OCI-M1 (cell line): Measurements from ENCODE around the gene CCDC154.

Source experiments
- DNase-seq: peaks from one replicate; lab custom pipeline; 2025; lab: John Stamatoyannopoulos, UW

CCDC154 gene

GRCh38 chr16:1435921-1436697 is 8.2 kb downstream of the CCDC154 start:
- DNase-seq = no peak

DNA sequence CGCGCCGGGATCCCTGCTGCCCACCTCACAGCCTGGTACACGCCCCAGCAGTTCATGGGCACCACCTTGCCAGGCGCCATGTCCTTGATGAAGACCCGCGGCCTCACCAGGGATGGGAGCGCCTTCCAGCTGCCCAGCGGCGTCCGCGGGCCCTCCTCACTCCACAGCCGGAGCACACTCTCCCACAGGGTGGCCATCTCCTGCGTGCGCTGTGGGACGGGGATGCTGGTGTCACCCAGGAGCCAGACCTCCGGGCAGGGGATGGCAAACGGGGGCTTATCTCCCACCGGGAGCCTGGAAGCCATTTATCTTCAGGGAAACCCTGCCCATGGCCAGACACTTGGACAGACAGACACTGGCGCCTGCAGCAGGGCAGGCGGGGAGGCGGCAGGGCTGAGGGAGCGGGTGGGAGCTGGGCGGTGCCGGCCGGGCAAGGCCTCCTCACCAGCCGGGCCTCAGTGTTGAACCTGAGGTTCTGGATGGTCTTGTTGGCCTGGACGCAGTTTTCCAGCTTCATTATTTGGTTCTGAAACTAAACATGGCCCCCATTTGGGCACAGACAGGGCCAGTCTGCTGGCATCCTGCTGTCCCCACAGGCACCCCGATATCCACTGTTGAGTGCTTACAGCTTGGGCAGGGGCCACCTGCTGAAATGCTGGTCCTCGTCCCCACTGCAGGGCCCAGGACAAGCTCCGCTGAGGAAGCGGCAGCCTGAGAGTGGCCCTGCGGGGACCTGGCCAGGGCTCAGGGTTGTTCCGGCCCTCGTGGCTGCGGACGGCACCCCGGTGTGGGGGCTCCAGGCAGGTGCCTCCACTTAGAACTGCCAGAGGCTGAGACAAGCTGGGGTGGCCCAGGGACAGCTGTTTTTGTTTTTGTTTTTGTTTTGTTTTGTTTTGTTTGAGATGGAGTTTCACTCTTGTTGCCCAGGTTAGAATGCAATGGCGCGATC is 9.4 kb downstream of the CCDC154 start:
- DNase-seq = no peak

DNA sequence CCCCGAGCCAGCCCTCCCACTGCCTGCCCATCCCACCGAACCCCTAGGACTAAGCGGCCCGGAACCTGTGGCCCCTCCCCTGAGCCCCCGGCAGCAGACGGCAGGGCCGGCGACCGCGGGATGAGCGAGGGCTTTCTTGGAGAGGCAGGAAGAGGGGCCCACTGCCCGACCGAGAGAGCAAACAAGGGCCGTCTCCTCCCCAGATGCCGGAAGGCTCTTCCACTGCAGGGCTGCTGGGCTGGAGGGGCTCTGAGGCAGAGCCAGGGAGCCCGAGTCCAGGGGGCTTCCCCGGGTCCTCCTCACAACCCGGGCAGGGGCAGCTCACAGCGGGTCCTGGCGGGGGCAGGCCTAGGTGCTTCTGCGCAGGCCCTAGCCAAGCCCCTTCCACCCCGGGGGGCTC is 10.6 kb downstream of the CCDC154 start:
- no peak for DNase-seq

- DNase-seq = no peak
Observed at GRCh38 chr16:1433263-1433560, 11.1 kb downstream of the CCDC154 start.

GRCh38 chr16:1432388-1433262 is 11.7 kb downstream of the CCDC154 start:
- no peak for DNase-seq

DNA sequence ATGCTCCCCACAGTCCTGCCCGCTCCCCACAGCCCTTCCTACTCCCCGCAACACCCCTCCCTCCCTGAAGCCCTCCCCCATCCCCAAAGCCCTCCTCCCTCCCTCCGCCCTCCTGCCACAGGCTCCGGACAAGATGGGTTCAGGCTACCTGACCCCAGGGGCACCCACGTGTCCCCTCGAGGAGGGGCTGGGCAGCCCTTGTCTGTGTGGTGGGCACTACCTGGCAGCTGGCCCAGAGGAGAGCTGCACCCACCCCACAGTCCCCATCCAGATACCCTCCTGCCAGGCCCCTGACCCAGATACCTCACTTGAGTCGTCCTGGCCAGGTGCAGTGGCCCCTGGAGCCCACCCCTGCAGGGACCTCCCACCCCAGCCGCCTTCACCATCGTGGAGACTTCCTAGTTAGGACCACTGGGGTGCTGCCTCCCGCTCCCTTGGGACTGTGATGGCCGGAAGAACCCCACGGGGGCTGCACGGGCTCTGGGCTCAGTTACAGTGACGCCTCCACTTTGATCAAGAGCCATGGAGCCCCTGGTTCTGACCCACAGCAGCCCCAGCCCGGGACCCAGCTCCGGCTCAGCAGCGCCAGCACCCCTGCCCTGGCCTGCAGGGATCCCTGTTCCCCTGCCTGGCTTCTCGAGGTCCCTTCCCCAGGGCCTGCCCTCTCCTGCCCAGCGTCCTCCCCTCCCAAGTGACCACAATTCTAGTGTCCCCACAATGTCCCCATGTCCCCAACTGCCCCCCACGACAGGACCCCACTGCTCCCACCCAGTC is 12.7 kb downstream of the CCDC154 start:
- DNase-seq = no peak

DNA sequence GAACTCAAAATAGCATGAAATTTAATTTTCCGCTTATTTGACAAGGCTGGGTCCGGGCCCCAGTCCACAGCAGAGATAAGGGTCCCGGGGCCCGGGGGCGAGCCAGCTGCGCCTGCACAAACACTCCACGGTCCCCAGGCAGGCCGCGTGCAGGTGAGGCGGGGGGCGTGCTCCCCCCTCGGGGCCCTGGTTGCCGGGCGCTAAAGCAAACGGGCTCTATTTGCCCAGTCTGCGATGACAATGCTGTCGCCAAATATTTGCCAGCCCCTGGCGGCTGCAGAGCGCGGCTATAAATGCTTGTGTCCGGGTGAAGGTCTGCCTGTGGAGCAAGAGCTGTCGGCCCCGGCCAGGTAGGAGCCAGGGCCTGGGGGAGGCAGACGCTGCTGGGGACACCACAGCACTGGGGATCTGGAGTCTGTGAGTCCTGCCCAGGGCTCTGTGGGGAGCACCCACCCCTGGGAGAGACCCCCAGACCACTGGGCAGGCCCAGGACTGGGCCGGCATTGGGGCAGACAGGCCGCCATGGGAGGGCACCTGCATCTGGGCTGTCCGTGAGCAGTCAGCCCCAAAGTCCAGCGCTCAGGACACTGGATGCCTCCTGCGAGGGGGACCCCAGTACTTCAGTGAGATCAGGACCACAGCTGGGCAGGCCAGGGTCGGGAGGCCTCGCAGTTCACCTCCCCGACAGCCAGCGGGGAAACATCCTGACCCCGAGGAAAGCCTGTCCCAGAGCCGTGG is 13.4 kb downstream of the CCDC154 start, which contains the start of gene PERCC1:
Gene PERCC1, plus strand, starts transcription at position 320 of the 738 bp plus-strand sequence. CDS start 1,516 bp downstream, outside the sequence.
- no peak for DNase-seq

DNA sequence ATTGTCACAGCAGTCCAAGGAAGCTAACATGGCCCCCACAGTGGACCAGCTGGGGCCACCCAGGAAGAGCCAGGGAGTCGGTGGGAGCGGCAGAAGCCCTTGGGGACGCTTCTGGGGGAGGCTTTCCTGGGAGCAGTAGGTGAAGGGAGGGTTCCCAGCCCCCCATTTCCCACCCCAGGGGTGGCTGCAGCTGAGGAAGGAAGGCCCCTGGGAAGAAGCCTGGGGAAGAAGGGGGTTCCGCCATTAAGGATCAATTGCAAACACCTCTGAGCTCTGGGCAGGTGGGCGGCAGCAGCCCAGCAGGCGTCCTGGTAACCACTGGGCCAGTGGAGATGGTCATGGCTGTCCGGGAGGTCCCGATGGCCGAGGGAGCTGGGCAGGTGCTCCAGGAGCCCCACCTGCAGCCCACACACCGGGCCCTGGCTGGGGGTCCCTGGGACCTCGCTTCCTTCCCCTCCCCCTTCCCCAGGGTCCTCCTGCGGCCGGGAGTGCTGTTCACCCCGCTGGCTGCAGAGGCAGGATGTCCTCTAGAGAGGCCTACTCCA is 14.1 kb downstream of the CCDC154 start:
- DNase-seq = no peak

- DNase-seq = no peak
Observed at GRCh38 chr16:1429631-1430030, 14.7 kb downstream of the CCDC154 start.

DNA sequence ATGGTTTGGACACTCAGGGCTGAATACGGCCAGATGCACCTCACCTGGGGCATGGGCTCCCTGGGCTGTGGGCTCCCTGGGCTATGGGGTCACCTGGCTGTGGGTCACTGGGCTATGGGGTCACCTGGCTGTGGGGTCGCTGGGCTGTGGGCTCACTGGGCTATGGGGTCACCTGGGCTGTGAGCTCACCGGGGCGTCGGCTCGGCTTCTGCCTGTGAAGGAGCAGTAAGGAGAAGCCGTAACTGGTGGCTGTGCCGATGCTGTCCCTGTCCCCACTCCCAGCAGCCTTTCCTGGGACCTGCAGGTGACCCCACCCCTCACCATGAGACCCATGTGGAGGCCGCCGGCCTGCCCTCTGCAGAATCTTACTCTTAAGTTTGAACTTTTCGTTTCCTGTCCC is 15.3 kb downstream of the CCDC154 start:
- no peak for DNase-seq

GRCh38 chr16:1428511-1428910 is 15.8 kb downstream of the CCDC154 start:
- peak; percentile 68 for DNase-seq

- no peak for DNase-seq
Observed at GRCh38 chr16:1427473-1428461, 16.6 kb downstream of the CCDC154 start.

- DNase-seq = no peak
Observed at GRCh38 chr16:1426734-1427471, 17.5 kb downstream of the CCDC154 start.

DNA sequence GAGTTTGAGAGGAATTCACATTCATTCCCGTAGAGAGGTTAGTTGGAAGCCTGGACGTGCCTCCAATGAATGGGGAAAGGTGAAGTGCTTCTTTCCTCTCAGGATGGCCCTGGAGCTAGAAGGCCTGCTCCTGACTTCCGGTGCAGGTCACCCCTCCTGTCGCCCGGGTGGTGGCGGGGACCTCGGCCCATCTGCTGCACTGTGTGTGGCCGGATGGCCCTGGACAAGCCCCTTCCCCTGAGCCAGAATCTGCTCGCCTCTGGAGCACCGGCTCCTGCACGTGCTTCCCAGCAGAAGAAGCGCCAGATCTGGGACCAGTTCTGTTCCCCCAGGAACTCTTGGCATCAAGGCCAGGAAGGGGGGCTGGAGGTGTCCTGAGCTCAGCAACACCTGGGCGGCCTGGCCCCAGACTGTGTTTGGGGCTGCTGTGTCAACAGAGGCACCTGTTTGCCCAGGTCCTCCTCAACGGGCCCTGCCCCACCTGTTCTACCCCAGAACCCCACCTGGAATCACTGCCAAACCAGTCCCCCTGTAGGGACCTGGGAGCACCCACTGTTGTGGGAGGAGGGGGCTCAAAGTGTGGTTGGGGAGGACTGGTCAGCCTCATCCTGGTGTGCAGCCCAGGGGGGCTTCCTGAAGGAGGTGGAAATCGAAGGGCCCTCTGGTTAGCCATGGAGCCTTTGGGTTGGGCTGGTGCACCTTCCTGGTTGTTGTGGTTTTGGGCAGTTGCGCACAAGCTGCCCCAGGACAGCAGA is 18.6 kb downstream of the CCDC154 start:
- DNase-seq = no peak

DNA sequence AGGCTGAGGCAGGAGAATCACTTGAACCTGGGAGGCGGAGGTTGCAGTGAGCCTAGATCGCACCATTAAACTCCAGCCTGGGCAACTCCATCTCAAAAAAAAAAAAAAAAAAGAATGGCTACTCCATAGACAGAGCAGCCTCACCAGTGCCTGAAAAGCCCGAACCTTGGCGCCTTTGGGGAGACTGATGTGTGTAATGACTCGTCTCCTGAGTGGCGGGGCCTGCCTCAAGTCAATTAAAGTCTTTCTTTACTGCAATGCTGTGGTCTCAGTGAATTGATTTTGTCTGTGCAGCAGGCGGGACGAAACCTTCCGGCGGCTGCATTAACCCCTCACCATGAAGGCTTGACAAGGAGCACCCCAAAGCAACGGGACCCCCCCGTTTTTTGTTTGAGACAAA is 20.3 kb downstream of the CCDC154 start:
- DNase-seq = no peak

DNA sequence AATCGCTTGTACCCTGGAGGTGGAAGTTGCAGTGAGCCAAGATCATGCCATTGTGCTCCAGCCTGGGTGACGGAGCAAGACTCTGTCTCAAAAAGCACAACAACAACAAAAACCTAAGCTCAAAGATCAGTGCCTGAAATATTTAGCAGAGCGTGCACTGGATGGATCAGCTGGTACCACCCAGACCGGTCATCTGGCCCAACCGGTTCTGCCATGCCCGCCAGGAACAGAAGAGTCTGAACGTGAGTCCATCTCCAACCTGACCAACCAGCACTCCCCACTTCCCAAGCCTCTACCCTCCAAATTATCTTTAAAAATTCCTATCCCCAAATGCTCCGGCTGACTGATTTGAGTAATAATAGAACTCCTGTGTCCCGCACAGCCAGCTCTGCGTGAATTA is 22.3 kb downstream of the CCDC154 start:
- no peak for DNase-seq

DNA sequence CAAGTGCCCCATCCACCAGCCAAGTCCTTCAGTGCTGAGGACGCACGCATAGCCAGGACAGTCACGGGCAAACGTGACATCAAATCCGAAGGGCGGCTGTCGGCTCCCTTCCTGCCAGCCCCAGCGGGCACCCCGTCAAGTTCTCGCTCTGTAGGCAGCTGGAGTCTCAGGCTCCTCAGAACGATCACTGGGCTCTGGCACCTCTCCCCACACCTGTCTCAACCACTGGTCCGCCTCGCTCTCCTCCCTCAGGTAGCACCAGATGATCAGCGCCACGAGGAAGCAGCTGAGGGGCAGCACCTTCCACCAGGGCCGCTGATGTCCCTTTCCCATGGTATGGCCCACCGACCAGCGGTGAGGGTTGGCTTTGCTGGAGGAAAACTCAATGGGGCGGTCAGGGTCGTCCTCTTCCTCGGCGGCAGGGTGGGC is 24.2 kb downstream of the CCDC154 start:
- DNase-seq = no peak

DNA sequence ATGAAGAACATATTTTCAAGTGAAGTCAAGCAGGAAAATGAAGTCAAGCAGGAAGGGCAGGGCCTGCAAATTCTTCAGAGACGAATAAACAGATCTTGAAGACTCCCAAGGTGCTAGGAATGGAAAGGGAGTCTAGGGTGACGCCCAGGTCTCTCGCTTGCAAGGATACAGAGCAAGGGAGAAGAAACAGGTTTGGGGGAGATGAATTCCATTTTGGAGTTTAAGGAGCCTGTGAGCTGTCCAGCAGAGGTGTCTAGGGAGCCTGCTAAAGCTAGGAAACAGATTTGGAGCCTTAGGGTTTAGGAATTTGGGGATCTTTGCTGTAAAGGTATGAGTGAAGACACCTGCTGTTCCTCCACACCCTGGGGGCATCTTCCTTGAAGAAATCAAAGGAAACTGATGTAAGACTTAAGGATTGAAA is 27.8 kb downstream of the CCDC154 start:
- DNase-seq = no peak
